GM12878 (cell line): ENCODE measurements around the gene FUBP1. TPM values are rescaled to one million over a fixed set of nuclear protein-coding genes. Genes with fewer than 3 reads are reported as not detected.

Source experiments
- ASH2L ChIP-seq: fragments of 300-600, 200-600 bp; sonication (generic); IDR thresholded peaks from 2 replicates; pipeline ENCODE4 v1.6.1; 2017; ENCODE audit warnings: low read depth, mild to moderate bottlenecking, borderline replicate concordance
- BRCA1 ChIP-seq: IDR thresholded peaks from 2 replicates; pipeline ENCODE4 v1.6.1; 2011; ENCODE audit warnings: low read depth, low read length, improper control_type of control experiment
- FOS ChIP-seq: IDR thresholded peaks from 3 replicates; pipeline ENCODE4 v1.6.1; 2011; ENCODE audit warnings: borderline replicate concordance; ENCODE audit not compliant: insufficient read length; ENCODE audit errors: extremely low read depth
- KAT2A ChIP-seq: conservative IDR thresholded peaks from 2 replicates; pipeline ENCODE4 v1.6.1; 2011; ENCODE audit warnings: low read depth, low read length; ENCODE audit not compliant: control insufficient read depth
- LARP7 ChIP-seq: fragments of 450-650 bp; IDR thresholded peaks from 2 replicates; pipeline ENCODE4 v1.6.1; 2017; ENCODE audit warnings: mild to moderate bottlenecking
- RAD51 ChIP-seq: fragments of 450-650 bp; IDR thresholded peaks from 2 replicates; pipeline ENCODE4 v1.6.1; 2016; ENCODE audit warnings: moderate library complexity, mild to moderate bottlenecking, inconsistent platforms
- RFX5 ChIP-seq: IDR thresholded peaks from 2 replicates; pipeline ENCODE4 v1.6.1; 2011; ENCODE audit warnings: low read depth, low read length, improper control_type of control experiment
- SIN3A ChIP-seq: IDR thresholded peaks from 2 replicates; pipeline ENCODE4 v1.6.1; 2012; ENCODE audit warnings: low read depth, low read length, improper control_type of control experiment
- SREBF1 ChIP-seq: IDR thresholded peaks from 2 replicates; pipeline ENCODE4 v1.6.1; 2012; ENCODE audit warnings: mild to moderate bottlenecking, low read length
- SREBF2 ChIP-seq: IDR thresholded peaks from 2 replicates; pipeline ENCODE4 v1.6.1; 2012; ENCODE audit warnings: mild to moderate bottlenecking, low read length
- TBL1XR1 ChIP-seq: IDR thresholded peaks from 2 replicates; pipeline ENCODE4 v1.6.1; 2012; ENCODE audit warnings: low read depth, low read length, improper control_type of control experiment
- WRNIP1 ChIP-seq: IDR thresholded peaks from 2 replicates; pipeline ENCODE4 v1.6.1; 2011; ENCODE audit warnings: low read depth, low read length, improper control_type of control experiment, borderline replicate concordance
- polyA plus RNA-seq, 11 experiments: library from polyadenylated mRNA; depleted of rRNA in 4 of 11; unstranded in 6 of 11; stranded (reverse) in 5 of 11; fragments of >200 nt; fragmentation: Nextera tagmentation in 4 of 11; fragmentation: Illumina TruSeq in 1 of 11; extraction: Ambion mirVana in 4 of 11; extraction: Trizol in 1 of 11; gene quantifications; 1 replicate in 1 of 11; 2 replicates in 10 of 11; pipeline versions ENCODE4 v1.2.1 to v1.2.3, GENCODE V29; 2011 to 2016; ENCODE audit warnings: inconsistent platforms in 2 of 11, missing spikeins in 2 of 11, low read depth in 1 of 11
- total RNA-seq, 4 experiments: library from RNA; depleted of rRNA in 3 of 4; stranded (reverse); fragments of >200 nt in 3 of 4; fragmentation: Illumina TruSeq in 1 of 4; extraction: Trizol in 1 of 4; gene quantifications; 2 replicates each; pipeline versions ENCODE4 v1.2.1 to v1.2.3, GENCODE V29; 2013 to 2021
- TF ChIP-seq, protein P1 (sequence below): fragments of 150-350 bp; IDR thresholded peaks from 2 replicates; pipeline ENCODE4 v1.6.1; 2016; ENCODE audit warnings: low read depth, low read length
- TF ChIP-seq, protein P2 (sequence below): fragments of 450-650 bp; IDR thresholded peaks from 2 replicates; pipeline ENCODE4 v1.6.1; 2018; ENCODE audit warnings: borderline replicate concordance, mild to moderate bottlenecking; ENCODE audit not compliant: partially characterized antibody
- TF ChIP-seq, protein P3 (sequence below): IDR thresholded peaks from 2 replicates; pipeline ENCODE4 v1.6.1; 2011; ENCODE audit warnings: borderline replicate concordance, low read depth, mild to moderate bottlenecking, moderate library complexity, low read length; ENCODE audit not compliant: insufficient read depth, poor library complexity, severe bottlenecking

FUBP1 gene
- total and polyA plus RNA-seq, 10 of the 15 experiments (the other 5 are each of a cell fraction or from before 2014, with no cell fraction given): 110 to 343 (median 191) TPM

DNA sequence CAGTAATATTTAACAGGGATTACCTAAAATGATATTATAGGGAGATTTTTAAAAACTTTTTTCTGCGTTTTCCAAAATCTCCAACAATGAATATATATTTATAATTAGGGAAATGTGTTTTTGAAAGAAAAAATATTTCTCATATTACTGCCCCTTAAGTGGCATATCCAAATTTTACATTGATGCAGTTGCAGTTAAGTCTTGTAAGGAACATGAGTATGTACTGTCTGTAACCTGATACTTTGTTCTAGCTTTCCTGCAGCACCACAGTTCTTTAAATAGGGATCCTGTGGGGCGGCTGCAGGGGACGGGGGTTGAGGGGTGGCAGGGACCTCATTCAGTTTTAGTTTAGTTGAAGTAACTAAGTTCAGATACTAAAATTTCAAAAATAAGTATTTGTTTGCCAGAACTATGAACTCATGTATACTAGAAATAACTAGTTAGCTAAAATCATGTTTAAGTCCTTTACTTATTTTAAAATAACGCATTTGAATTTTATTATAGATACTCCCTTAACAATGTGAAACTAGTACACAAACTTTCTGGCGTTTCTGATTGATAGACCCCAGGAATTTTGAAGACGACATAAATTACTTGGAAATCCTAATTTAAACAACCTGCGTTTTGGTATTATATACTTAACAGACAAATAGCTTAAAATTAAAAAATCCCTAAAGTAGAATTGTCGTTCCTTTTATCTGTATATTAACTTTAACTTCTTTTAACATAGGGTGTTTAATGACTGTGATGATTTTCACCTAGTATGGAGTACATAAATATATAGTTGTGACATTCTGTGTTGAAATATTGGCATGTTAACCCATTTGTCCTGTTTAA, 25.2 kb upstream of the FUBP1 start (continued):
- TF ChIP-seq, protein P1, sequence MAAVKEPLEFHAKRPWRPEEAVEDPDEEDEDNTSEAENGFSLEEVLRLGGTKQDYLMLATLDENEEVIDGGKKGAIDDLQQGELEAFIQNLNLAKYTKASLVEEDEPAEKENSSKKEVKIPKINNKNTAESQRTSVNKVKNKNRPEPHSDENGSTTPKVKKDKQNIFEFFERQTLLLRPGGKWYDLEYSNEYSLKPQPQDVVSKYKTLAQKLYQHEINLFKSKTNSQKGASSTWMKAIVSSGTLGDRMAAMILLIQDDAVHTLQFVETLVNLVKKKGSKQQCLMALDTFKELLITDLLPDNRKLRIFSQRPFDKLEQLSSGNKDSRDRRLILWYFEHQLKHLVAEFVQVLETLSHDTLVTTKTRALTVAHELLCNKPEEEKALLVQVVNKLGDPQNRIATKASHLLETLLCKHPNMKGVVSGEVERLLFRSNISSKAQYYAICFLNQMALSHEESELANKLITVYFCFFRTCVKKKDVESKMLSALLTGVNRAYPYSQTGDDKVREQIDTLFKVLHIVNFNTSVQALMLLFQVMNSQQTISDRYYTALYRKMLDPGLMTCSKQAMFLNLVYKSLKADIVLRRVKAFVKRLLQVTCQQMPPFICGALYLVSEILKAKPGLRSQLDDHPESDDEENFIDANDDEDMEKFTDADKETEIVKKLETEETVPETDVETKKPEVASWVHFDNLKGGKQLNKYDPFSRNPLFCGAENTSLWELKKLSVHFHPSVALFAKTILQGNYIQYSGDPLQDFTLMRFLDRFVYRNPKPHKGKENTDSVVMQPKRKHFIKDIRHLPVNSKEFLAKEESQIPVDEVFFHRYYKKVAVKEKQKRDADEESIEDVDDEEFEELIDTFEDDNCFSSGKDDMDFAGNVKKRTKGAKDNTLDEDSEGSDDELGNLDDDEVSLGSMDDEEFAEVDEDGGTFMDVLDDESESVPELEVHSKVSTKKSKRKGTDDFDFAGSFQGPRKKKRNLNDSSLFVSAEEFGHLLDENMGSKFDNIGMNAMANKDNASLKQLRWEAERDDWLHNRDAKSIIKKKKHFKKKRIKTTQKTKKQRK: peak; percentile 78; the same call in 1 of the 2 replicates
- no peak for TF ChIP-seq SREBF2
- TF ChIP-seq, protein P2, sequence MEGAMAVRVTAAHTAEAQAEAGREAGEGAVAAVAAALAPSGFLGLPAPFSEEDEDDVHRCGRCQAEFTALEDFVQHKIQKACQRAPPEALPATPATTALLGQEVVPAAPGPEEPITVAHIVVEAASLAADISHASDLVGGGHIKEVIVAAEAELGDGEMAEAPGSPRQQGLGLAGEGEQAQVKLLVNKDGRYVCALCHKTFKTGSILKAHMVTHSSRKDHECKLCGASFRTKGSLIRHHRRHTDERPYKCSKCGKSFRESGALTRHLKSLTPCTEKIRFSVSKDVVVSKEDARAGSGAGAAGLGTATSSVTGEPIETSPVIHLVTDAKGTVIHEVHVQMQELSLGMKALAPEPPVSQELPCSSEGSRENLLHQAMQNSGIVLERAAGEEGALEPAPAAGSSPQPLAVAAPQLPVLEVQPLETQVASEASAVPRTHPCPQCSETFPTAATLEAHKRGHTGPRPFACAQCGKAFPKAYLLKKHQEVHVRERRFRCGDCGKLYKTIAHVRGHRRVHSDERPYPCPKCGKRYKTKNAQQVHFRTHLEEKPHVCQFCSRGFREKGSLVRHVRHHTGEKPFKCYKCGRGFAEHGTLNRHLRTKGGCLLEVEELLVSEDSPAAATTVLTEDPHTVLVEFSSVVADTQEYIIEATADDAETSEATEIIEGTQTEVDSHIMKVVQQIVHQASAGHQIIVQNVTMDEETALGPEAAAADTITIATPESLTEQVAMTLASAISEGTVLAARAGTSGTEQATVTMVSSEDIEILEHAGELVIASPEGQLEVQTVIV: no peak
- no peak for TF ChIP-seq FOS
- TF ChIP-seq SIN3A: no peak
- 0 out of 2 replicates have a peak, but pooled peaks have one; percentile 1 for TF ChIP-seq TBL1XR1
- no peak for TF ChIP-seq RFX5
- TF ChIP-seq SREBF1: no peak
- TF ChIP-seq WRNIP1: no peak
- no peak; the same call in none of the 2 replicates for TF ChIP-seq RAD51
- TF ChIP-seq KAT2A: peak; percentile 41; the same call in 1 of the 2 replicates
- TF ChIP-seq BRCA1: no peak
- no peak for TF ChIP-seq ASH2L
- TF ChIP-seq, protein P3, sequence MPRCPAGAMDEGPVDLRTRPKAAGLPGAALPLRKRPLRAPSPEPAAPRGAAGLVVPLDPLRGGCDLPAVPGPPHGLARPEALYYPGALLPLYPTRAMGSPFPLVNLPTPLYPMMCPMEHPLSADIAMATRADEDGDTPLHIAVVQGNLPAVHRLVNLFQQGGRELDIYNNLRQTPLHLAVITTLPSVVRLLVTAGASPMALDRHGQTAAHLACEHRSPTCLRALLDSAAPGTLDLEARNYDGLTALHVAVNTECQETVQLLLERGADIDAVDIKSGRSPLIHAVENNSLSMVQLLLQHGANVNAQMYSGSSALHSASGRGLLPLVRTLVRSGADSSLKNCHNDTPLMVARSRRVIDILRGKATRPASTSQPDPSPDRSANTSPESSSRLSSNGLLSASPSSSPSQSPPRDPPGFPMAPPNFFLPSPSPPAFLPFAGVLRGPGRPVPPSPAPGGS: peak; percentile 93
- TF ChIP-seq LARP7: no peak
